DOHH2 (cell line): Measurements from ENCODE around the gene CCDC54.

Experiments used
- H3F3A ChIP-seq: fragments of 200-600 bp; sonication (generic), shearing (Covaris generic); 2 replicates; pipeline ENCODE4 v1.6.0; 2016; ENCODE audit warnings: antibody characterized with exemption, mild to moderate bottlenecking; ENCODE audit not compliant: control insufficient read depth, insufficient read depth
- H3K27ac ChIP-seq: fragments of 200-600 bp; sonication (generic); 2 replicates; pipeline ENCODE4 v1.5.1; 2014; ENCODE audit warnings: low read depth, mild to moderate bottlenecking, low read length, moderate library complexity
- H3K27me3 ChIP-seq: fragments of 200-600 bp; sonication (generic); 2 replicates; pipeline ENCODE4 v1.6.1; 2014; ENCODE audit warnings: mild to moderate bottlenecking, low read length, mixed read lengths; ENCODE audit not compliant: control insufficient read depth
- H3K36me3 ChIP-seq: fragments of 200-600 bp; sonication (generic); 2 replicates; pipeline ENCODE4 v1.6.1; 2014; ENCODE audit warnings: mild to moderate bottlenecking, low read length, moderate library complexity, mixed read lengths; ENCODE audit not compliant: control insufficient read depth
- H3K4me1 ChIP-seq: fragments of 200-600 bp; sonication (generic); 2 replicates; pipeline ENCODE4 v1.6.1; 2014; ENCODE audit warnings: mild to moderate bottlenecking, low read length, mixed read lengths; ENCODE audit not compliant: control insufficient read depth
- H3K4me2 ChIP-seq: fragments of 200-600 bp; sonication (generic); 2 replicates; pipeline ENCODE4 v1.6.0; 2014; ENCODE audit warnings: mild to moderate bottlenecking, low read length, moderate library complexity
- H3K4me3 ChIP-seq: fragments of 200-600 bp; sonication (generic); 2 replicates; pipeline ENCODE4 v1.5.1; 2014; ENCODE audit warnings: mild to moderate bottlenecking, low read length, mixed read lengths
- H3K79me2 ChIP-seq: fragments of 200-600 bp; sonication (generic); 2 replicates; pipeline ENCODE4 v1.6.1; 2014; ENCODE audit warnings: mild to moderate bottlenecking, low read length, mixed read lengths; ENCODE audit not compliant: control insufficient read depth
- H3K9me2 ChIP-seq: fragments of 200-600 bp; sonication (generic); replicated peaks from 2 replicates; pipeline ENCODE4 v1.6.1; 2014; ENCODE audit warnings: mild to moderate bottlenecking, low read length, mixed read lengths; ENCODE audit not compliant: control insufficient read depth
- H3K9me3 ChIP-seq: fragments of 200-600 bp; sonication (generic); 2 replicates; pipeline ENCODE4 v1.6.1; 2014; ENCODE audit warnings: antibody characterized with exemption, low read length, mixed read lengths; ENCODE audit not compliant: control insufficient read depth, insufficient read depth
- H4K20me1 ChIP-seq: fragments of 200-600 bp; sonication (generic); 2 replicates; pipeline ENCODE4 v1.6.0; 2014; ENCODE audit warnings: low read depth, mild to moderate bottlenecking, antibody characterized with exemption, low read length, moderate library complexity; ENCODE audit not compliant: control insufficient read depth, insufficient read depth
- EZH2phosphoT487 ChIP-seq: fragments of 200-600 bp; sonication (generic); IDR thresholded peaks from 2 replicates; pipeline ENCODE4 v1.6.1; 2017; ENCODE audit warnings: borderline replicate concordance, mild to moderate bottlenecking, antibody characterized with exemption, low read length, moderate library complexity, mixed read lengths
- TF ChIP-seq, protein P1 (sequence below): fragments of 200-600 bp; sonication (generic); IDR thresholded peaks from one replicate; pipeline ENCODE4 v1.5.1; 2014; ENCODE audit warnings: antibody characterized with exemption, mild to moderate bottlenecking, low read depth, low read length; ENCODE audit not compliant: poor library complexity, severe bottlenecking

CCDC54 gene

DNA sequence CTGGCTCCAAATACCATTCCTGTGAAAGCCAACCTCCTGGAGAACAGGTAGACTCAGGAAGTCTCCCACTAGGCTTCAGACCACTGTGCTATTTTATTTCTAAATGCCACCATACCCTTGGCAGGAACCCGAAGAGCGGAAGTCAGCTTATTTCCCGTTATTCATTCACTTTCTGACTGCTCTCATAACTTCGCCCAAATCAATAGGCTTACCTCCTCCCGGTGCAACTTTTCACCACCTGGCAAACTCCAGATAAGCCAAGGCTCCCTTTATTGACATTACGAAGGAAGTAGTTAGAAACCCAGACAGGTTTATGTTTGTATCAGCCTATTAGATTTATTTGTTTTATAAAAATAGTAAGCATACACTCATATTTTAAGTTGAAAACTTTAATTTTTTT, 3.3 kb upstream of the CCDC54 start:
- no peaks in the 10 kb centered on the region for H4K20me1 ChIP-seq
- no peaks in the 10 kb centered on the region for H3K9me2 ChIP-seq
- no peak for TF ChIP-seq EZH2phosphoT487
- TF ChIP-seq, protein P1, sequence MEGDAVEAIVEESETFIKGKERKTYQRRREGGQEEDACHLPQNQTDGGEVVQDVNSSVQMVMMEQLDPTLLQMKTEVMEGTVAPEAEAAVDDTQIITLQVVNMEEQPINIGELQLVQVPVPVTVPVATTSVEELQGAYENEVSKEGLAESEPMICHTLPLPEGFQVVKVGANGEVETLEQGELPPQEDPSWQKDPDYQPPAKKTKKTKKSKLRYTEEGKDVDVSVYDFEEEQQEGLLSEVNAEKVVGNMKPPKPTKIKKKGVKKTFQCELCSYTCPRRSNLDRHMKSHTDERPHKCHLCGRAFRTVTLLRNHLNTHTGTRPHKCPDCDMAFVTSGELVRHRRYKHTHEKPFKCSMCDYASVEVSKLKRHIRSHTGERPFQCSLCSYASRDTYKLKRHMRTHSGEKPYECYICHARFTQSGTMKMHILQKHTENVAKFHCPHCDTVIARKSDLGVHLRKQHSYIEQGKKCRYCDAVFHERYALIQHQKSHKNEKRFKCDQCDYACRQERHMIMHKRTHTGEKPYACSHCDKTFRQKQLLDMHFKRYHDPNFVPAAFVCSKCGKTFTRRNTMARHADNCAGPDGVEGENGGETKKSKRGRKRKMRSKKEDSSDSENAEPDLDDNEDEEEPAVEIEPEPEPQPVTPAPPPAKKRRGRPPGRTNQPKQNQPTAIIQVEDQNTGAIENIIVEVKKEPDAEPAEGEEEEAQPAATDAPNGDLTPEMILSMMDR, result no peak
- no peaks in the 10 kb centered on the region for H3K9me3 ChIP-seq
- H3K4me2 ChIP-seq, result no peak overlapping the region
- no peak overlapping the region for H3K4me3 ChIP-seq
- no peaks in the 10 kb centered on the region for H3F3A ChIP-seq
- H3K27ac ChIP-seq, result no peak overlapping the region
- no peaks in the 10 kb centered on the region for H3K4me1 ChIP-seq
- no peaks in the 10 kb centered on the region for H3K79me2 ChIP-seq
- no peaks in the 10 kb centered on the region for H3K36me3 ChIP-seq
- peaks cover 3% of the 10 kb centered on the region; the same call in 1 of the 2 replicates for H3K27me3 ChIP-seq

DNA sequence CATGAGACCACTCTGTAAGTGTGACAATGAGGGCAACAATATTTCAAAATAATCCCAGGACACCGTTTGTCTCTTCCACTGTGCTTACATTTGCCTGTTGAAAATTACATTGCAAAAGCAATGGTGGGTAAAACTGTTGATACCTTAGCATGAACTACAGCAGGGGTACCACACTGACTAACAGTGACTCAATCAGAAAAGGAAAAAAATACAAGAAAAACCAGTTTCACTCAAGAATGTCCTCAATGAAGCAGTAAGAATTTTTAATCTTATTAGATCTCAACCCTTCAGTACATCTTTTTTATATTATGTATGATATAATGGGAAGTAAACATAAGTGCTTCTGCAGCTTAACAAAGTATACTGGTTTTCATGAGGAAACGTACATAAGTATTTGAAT, 1.6 kb upstream of the CCDC54 start:
- Histone ChIP-seq H4K20me1 (no peaks in the 10 kb centered on the region), H3K9me2 (no peaks in the 10 kb centered on the region), H3K4me2 (no peak overlapping the region), H3K4me3 (no peak overlapping the region), H3K27ac (no peak overlapping the region), H3K27me3 (peaks cover 3% of the 10 kb centered on the region; the same call in 1 of the 2 replicates), H3K4me1 (no peaks in the 10 kb centered on the region), H3K36me3 (no peaks in the 10 kb centered on the region), H3K9me3 (no peaks in the 10 kb centered on the region), H3F3A (no peaks in the 10 kb centered on the region), H3K79me2 (no peaks in the 10 kb centered on the region)
- TF ChIP-seq EZH2phosphoT487, result no peak
- TF ChIP-seq, protein P1, result no peak

DNA sequence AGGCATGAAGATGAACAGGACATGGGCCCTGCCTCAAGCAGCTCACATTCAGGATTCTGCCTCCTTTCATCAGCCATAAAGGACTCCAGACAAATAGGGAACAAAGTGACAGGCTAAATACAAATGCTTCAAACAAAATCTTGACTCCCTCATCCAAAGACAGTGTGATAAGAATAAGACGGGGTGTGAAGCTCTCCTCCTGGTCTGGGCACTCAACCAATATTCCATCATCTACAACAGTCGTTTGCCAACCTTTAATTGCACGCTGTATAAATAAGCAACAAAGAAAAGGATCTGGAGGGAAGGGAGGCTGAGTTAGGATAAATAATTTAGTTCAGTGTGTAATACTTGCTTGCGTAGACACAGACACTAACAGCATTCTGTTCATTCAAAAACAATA, 5.4 kb downstream of the CCDC54 start:
- no peaks in the 10 kb centered on the region for H3F3A ChIP-seq
- H3K4me3 ChIP-seq, result no peak overlapping the region
- no peaks in the 10 kb centered on the region for H3K4me1 ChIP-seq
- no peaks in the 10 kb centered on the region for H3K36me3 ChIP-seq
- H3K27me3 ChIP-seq, result peaks cover 5% of the 10 kb centered on the region; the same call in 1 of the 2 replicates
- no peaks in the 10 kb centered on the region for H3K9me2 ChIP-seq
- H3K9me3 ChIP-seq, result no peaks in the 10 kb centered on the region
- TF ChIP-seq, protein P1, result no peak
- H4K20me1 ChIP-seq, result no peaks in the 10 kb centered on the region
- H3K79me2 ChIP-seq, result no peaks in the 10 kb centered on the region
- no peak overlapping the region for H3K4me2 ChIP-seq
- no peak overlapping the region for H3K27ac ChIP-seq

DNA sequence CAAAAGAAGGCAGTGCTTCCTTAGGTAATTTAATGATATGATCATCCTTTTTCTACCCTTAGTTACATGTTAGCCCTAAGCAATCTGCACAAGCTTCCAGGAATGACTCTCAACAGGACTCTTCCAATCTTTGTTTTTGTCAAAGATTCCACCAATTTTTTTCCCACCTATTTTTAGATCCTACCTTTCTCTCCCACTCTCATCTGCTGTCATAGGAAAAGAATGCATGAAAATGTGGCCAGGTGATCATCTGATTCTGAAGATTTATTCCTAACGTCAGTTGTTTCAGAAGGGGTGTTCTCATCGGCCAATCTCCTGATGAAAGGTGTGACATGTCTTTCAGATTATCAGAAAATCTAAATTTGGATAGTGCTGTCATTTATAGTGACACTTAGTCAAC, 7.2 kb downstream of the CCDC54 start:
- H3K36me3 ChIP-seq, result no peaks in the 10 kb centered on the region
- no peaks in the 10 kb centered on the region for H3K79me2 ChIP-seq
- no peaks in the 10 kb centered on the region for H3K4me1 ChIP-seq
- H3K9me2 ChIP-seq, result no peaks in the 10 kb centered on the region
- H3K4me3 ChIP-seq, result no peak overlapping the region
- H3K27ac ChIP-seq, result no peak overlapping the region
- no peaks in the 10 kb centered on the region for H3F3A ChIP-seq
- no peak overlapping the region for H3K4me2 ChIP-seq
- H3K27me3 ChIP-seq, result peaks cover 5% of the 10 kb centered on the region; the same call in 1 of the 2 replicates
- TF ChIP-seq EZH2phosphoT487, result no peak
- TF ChIP-seq, protein P1, result no peak
- H4K20me1 ChIP-seq, result no peaks in the 10 kb centered on the region
- no peaks in the 10 kb centered on the region for H3K9me3 ChIP-seq
